Endometrium (tissue), 2 donors: ENCODE measurements around the gene RCAN1.

Experiments used
- FAIRE-seq: peaks from 2 replicates; lab custom pipeline; 2012; peaks lifted over from hg19 to GRCh38; lab: Jason Lieb, UNC
- donor health status: control.
- donor health status: control.

RCAN1 gene

GRCh38 chr21:34598931-34599400, 15.9 kb downstream of the RCAN1 start:
- FAIRE-seq, result no peak

GRCh38 chr21:34597406-34597805, 17.5 kb downstream of the RCAN1 start:
- no peak for FAIRE-seq

- no peak for FAIRE-seq
Measured at GRCh38 chr21:34596561-34597271, 18.2 kb downstream of the RCAN1 start.

GRCh38 chr21:34595457-34595856, 19.5 kb downstream of the RCAN1 start:
- no peak for FAIRE-seq

- no peak for FAIRE-seq
Measured at GRCh38 chr21:34594566-34595234, 20.2 kb downstream of the RCAN1 start.

- FAIRE-seq, result no peak
Measured at GRCh38 chr21:34593954-34594531, 20.9 kb downstream of the RCAN1 start.

- no peak for FAIRE-seq
Measured at GRCh38 chr21:34593423-34593822, 21.5 kb downstream of the RCAN1 start.

GRCh38 chr21:34592120-34592955, 22.6 kb downstream of the RCAN1 start:
- no peak for FAIRE-seq

GRCh38 chr21:34590520-34590919, 24.4 kb downstream of the RCAN1 start:
- FAIRE-seq, result no peak

- FAIRE-seq, result no peak
Measured at GRCh38 chr21:34589511-34590282, 25.2 kb downstream of the RCAN1 start.

GRCh38 chr21:34583926-34584563, 30.9 kb downstream of the RCAN1 start:
- FAIRE-seq, result no peak

- no peak for FAIRE-seq
Measured at GRCh38 chr21:34582506-34583150, 32.3 kb downstream of the RCAN1 start.

GRCh38 chr21:34580181-34580700, 34.7 kb downstream of the RCAN1 start:
- no peak for FAIRE-seq

GRCh38 chr21:34579411-34579810, 35.5 kb downstream of the RCAN1 start:
- FAIRE-seq, result no peak

GRCh38 chr21:34576041-34576511, 38.8 kb downstream of the RCAN1 start:
- FAIRE-seq, result no peak

GRCh38 chr21:34574601-34575529, 40.0 kb downstream of the RCAN1 start:
- FAIRE-seq, result no peak

- FAIRE-seq, result no peak
Measured at GRCh38 chr21:34571994-34572393, 42.9 kb downstream of the RCAN1 start.

GRCh38 chr21:34570313-34570712, 44.6 kb downstream of the RCAN1 start:
- FAIRE-seq, result no peak

- no peak for FAIRE-seq
Measured at GRCh38 chr21:34569381-34569979, 45.4 kb downstream of the RCAN1 start.
